ENCODE results near the gene C1orf122. TPM values are rescaled to one million over a fixed set of nuclear protein-coding genes. Genes with fewer than 3 reads are reported as not detected.

The C1orf122 gene
- polyA plus RNA-seq, 1 of the 3 experiments (the other 2 are of a cell fraction) = 75.3 TPM

GRCh38 chr1:37821481-37821880 is 13.9 kb downstream of the C1orf122 start:
- Histone ChIP-seq H3K4me2 (no peak overlapping the region), H3F3A (replicated peaks; ENCODE audit: insufficient read depth) (peaks cover 5% of the 10 kb centered on the region), H3K9ac (no peak overlapping the region), H3K9me3 (no peaks in the 10 kb centered on the region), H3K27me3 (ENCODE audit: insufficient read depth) (no peaks in the 10 kb centered on the region), H4K20me1 (ENCODE audit: insufficient read depth) (no peaks in the 10 kb centered on the region), H3K4me3 (ENCODE audit: low read depth in 2 of 2, low read length in 1 of 2) (no peak overlapping the region), H2AFZ (ENCODE audit: low read depth) (no peak overlapping the region), H3K9me2 (no peaks in the 10 kb centered on the region), H3K79me2 (ENCODE audit: insufficient read depth) (peaks cover 3% of the 10 kb centered on the region; the same call in 1 of the 2 replicates), H3K4me1 (ENCODE audit: control insufficient read depth in 1 of 2, insufficient read depth in 2 of 2, low read depth in 1 of 2, low read length in 1 of 2) (no peaks in the 10 kb centered on the region), H3K36me3 (replicated peaks in 1 of 2; ENCODE audit: control insufficient read depth in 1 of 2, insufficient read depth in 2 of 2, low read length in 1 of 2) (peaks cover 45 to 58% of the 10 kb centered on the region in 2 experiments), H3K27ac (ENCODE audit: low read depth in 2 of 2, low read length in 1 of 2) (no peak overlapping the region)
- WGBS (ENCODE audit: low lambda C conversion rate) = 100% methylated on average over 2 of the region's 2 CpGs
- ChIA-PET POLR2A (no interaction called here), CTCF (interaction anchor here (0.9 to 2.3 kb wide), 3 partner anchors 9 to 39 kb away, joined by 3 to 8 read pairs (median 3); partner anchors contain the start of genes C1orf122, MTF1 and YRDC)
- DNase-seq = no peak
- TF ChIP-seq, protein P1, sequence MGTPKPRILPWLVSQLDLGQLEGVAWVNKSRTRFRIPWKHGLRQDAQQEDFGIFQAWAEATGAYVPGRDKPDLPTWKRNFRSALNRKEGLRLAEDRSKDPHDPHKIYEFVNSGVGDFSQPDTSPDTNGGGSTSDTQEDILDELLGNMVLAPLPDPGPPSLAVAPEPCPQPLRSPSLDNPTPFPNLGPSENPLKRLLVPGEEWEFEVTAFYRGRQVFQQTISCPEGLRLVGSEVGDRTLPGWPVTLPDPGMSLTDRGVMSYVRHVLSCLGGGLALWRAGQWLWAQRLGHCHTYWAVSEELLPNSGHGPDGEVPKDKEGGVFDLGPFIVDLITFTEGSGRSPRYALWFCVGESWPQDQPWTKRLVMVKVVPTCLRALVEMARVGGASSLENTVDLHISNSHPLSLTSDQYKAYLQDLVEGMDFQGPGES (IDR thresholded peaks at IDR 0.05; ENCODE audit: low read depth, low read length) = no peak
- TF ChIP-seq, protein P2, sequence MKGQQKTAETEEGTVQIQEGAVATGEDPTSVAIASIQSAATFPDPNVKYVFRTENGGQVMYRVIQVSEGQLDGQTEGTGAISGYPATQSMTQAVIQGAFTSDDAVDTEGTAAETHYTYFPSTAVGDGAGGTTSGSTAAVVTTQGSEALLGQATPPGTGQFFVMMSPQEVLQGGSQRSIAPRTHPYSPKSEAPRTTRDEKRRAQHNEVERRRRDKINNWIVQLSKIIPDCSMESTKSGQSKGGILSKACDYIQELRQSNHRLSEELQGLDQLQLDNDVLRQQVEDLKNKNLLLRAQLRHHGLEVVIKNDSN (IDR thresholded peaks at IDR 0.05; ENCODE audit: borderline replicate concordance, low read depth) = no peak
- no peak for TF ChIP-seq TCF12 (IDR thresholded peaks at IDR 0.05)
- TF ChIP-seq GATA2 (CRISPR knock-in tag; IDR thresholded peaks at IDR 0.05) = no peak
- TF ChIP-seq RCOR1 (IDR thresholded peaks at IDR 0.05; ENCODE audit: low read length) = no peak
- TF ChIP-seq, protein P3, sequence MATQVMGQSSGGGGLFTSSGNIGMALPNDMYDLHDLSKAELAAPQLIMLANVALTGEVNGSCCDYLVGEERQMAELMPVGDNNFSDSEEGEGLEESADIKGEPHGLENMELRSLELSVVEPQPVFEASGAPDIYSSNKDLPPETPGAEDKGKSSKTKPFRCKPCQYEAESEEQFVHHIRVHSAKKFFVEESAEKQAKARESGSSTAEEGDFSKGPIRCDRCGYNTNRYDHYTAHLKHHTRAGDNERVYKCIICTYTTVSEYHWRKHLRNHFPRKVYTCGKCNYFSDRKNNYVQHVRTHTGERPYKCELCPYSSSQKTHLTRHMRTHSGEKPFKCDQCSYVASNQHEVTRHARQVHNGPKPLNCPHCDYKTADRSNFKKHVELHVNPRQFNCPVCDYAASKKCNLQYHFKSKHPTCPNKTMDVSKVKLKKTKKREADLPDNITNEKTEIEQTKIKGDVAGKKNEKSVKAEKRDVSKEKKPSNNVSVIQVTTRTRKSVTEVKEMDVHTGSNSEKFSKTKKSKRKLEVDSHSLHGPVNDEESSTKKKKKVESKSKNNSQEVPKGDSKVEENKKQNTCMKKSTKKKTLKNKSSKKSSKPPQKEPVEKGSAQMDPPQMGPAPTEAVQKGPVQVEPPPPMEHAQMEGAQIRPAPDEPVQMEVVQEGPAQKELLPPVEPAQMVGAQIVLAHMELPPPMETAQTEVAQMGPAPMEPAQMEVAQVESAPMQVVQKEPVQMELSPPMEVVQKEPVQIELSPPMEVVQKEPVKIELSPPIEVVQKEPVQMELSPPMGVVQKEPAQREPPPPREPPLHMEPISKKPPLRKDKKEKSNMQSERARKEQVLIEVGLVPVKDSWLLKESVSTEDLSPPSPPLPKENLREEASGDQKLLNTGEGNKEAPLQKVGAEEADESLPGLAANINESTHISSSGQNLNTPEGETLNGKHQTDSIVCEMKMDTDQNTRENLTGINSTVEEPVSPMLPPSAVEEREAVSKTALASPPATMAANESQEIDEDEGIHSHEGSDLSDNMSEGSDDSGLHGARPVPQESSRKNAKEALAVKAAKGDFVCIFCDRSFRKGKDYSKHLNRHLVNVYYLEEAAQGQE (IDR thresholded peaks at IDR 0.05; ENCODE audit: low read depth, low read length) = no peak
- TF ChIP-seq JUND (IDR thresholded peaks at IDR 0.05) = no peak
- TF ChIP-seq, protein P4, sequence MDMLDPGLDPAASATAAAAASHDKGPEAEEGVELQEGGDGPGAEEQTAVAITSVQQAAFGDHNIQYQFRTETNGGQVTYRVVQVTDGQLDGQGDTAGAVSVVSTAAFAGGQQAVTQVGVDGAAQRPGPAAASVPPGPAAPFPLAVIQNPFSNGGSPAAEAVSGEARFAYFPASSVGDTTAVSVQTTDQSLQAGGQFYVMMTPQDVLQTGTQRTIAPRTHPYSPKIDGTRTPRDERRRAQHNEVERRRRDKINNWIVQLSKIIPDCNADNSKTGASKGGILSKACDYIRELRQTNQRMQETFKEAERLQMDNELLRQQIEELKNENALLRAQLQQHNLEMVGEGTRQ (IDR thresholded peaks at IDR 0.05; ENCODE audit: borderline replicate concordance, low read depth, low read length) = no peak
- no peak for TF ChIP-seq ELF1 (IDR thresholded peaks at IDR 0.05)
- no peak for TF ChIP-seq SMC3 (IDR thresholded peaks at IDR 0.05; ENCODE audit: low read depth, low read length)
- no peak for TF ChIP-seq SIN3A (IDR thresholded peaks at IDR 0.05; ENCODE audit: borderline replicate concordance, low read depth, low read length)
- TF ChIP-seq NFIC (IDR thresholded peaks at IDR 0.05; ENCODE audit: borderline replicate concordance) = no peak
- no peak for TF ChIP-seq MXI1 (IDR thresholded peaks at IDR 0.05; ENCODE audit: low read depth, low read length)
- no peak for TF ChIP-seq FOXJ3 (CRISPR knock-in tag; IDR thresholded peaks at IDR 0.05)
- TF ChIP-seq, protein P5, sequence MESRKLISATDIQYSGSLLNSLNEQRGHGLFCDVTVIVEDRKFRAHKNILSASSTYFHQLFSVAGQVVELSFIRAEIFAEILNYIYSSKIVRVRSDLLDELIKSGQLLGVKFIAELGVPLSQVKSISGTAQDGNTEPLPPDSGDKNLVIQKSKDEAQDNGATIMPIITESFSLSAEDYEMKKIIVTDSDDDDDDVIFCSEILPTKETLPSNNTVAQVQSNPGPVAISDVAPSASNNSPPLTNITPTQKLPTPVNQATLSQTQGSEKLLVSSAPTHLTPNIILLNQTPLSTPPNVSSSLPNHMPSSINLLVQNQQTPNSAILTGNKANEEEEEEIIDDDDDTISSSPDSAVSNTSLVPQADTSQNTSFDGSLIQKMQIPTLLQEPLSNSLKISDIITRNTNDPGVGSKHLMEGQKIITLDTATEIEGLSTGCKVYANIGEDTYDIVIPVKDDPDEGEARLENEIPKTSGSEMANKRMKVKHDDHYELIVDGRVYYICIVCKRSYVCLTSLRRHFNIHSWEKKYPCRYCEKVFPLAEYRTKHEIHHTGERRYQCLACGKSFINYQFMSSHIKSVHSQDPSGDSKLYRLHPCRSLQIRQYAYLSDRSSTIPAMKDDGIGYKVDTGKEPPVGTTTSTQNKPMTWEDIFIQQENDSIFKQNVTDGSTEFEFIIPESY (IDR thresholded peaks at IDR 0.05; ENCODE audit: borderline replicate concordance, low read depth) = no peak
- TF ChIP-seq RXRA (IDR thresholded peaks at IDR 0.05; ENCODE audit: borderline replicate concordance, low read depth) = no peak
- no peak for TF ChIP-seq RFX5 (IDR thresholded peaks at IDR 0.05; ENCODE audit: low read length)
- TF ChIP-seq EZH2phosphoT487 (IDR thresholded peaks at IDR 0.05; ENCODE audit: borderline replicate concordance, low read depth) = no peak
- TF ChIP-seq, protein P6, sequence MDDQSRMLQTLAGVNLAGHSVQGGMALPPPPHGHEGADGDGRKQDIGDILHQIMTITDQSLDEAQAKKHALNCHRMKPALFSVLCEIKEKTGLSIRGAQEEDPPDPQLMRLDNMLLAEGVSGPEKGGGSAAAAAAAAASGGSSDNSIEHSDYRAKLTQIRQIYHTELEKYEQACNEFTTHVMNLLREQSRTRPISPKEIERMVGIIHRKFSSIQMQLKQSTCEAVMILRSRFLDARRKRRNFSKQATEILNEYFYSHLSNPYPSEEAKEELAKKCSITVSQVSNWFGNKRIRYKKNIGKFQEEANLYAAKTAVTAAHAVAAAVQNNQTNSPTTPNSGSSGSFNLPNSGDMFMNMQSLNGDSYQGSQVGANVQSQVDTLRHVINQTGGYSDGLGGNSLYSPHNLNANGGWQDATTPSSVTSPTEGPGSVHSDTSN (IDR thresholded peaks at IDR 0.05) = no peak
